H1 (cell line): Measurements from ENCODE around the gene DCAF6. TPM values are rescaled to one million over a fixed set of nuclear protein-coding genes. Genes with fewer than 3 reads are reported as not detected.

ENCODE experiments used
- CTCF ChIA-PET: fragments of 300-600 bp; sonication (Branson Sonifier 250); formaldehyde crosslinking; loops from one replicate; lab custom pipeline; 2021; ENCODE audit not compliant: partially characterized antibody; lab: Charles Lee
- POLR2A ChIA-PET: fragments of 300-600 bp; sonication (Branson Sonifier 250); formaldehyde crosslinking; loops from one replicate; lab custom pipeline; 2021; ENCODE audit warnings: inconsistent platforms; ENCODE audit not compliant: partially characterized antibody; lab: Charles Lee
- DNase-seq, 2 experiments: peaks; one replicate each; pipeline versions ENCODE4 v3.0.0 to v3.0.0-alpha.2; 2010 to 2022; ENCODE audit warnings: low spot score in 2 of 2, low read depth in 1 of 2, mixed read lengths in 1 of 2
- FAIRE-seq: peaks from 2 replicates; lab custom pipeline; 2011; peaks lifted over from hg19 to GRCh38; lab: Jason Lieb, UNC
- H2AFZ ChIP-seq: 2 replicates; pipeline ENCODE4 v1.8.1; 2012; ENCODE audit warnings: low read length, inconsistent platforms
- H2AK5ac ChIP-seq: 2 replicates; pipeline ENCODE4 v1.6.1; 2013; ENCODE audit warnings: low read depth, low read length
- H2BK120ac ChIP-seq: replicated peaks from 2 replicates; pipeline ENCODE3; 2013; ENCODE audit warnings: low read depth, low read length, inconsistent platforms
- H2BK12ac ChIP-seq: 2 replicates; pipeline ENCODE4 v1.6.1; 2013; ENCODE audit warnings: low read depth, low read length
- H2BK15ac ChIP-seq: 2 replicates; pipeline ENCODE4 v1.6.1; 2013; ENCODE audit warnings: low read length
- H2BK20ac ChIP-seq: 2 replicates; pipeline ENCODE4 v1.6.1; 2013; ENCODE audit warnings: low read length
- H2BK5ac ChIP-seq: 2 replicates; pipeline ENCODE4 v1.6.1; 2013; ENCODE audit warnings: low read depth, low read length
- H3K14ac ChIP-seq: 2 replicates; pipeline ENCODE4 v1.6.1; 2013; ENCODE audit warnings: inconsistent platforms; ENCODE audit not compliant: insufficient read length
- H3K18ac ChIP-seq: 2 replicates; pipeline ENCODE4 v1.6.1; 2013; ENCODE audit warnings: low read length; ENCODE audit errors: extremely low read depth
- H3K23ac ChIP-seq: 2 replicates; pipeline ENCODE4 v1.6.1; 2013; ENCODE audit warnings: inconsistent platforms; ENCODE audit not compliant: insufficient read length
- H3K23me2 ChIP-seq: 2 replicates; pipeline ENCODE4 v1.6.1; 2013; ENCODE audit warnings: low read depth, low read length
- H3K27ac ChIP-seq: 2 replicates; pipeline ENCODE4 v1.6.1; 2011; ENCODE audit warnings: low read depth, low read length, inconsistent platforms
- H3K27me3 ChIP-seq, 4 experiments: replicated peaks in 1 of 4; 1 replicate in 1 of 4; 2 replicates in 3 of 4; pipeline versions ENCODE4 v1.6.1 to v1.8.1; 2011 to 2013; ENCODE audit warnings: low read length in 3 of 4, mild to moderate bottlenecking in 3 of 4, inconsistent platforms in 2 of 4, mixed read lengths in 2 of 4, moderate library complexity in 1 of 4; ENCODE audit not compliant: control insufficient read depth in 3 of 4, insufficient read depth in 3 of 4; ENCODE audit errors: extremely low read depth in 1 of 4
- H3K36me3 ChIP-seq, 4 experiments: 2 replicates each; pipeline versions ENCODE4 v1.6.1 to v1.8.1; 2011 to 2013; ENCODE audit warnings: mild to moderate bottlenecking in 4 of 4, low read length in 3 of 4, moderate library complexity in 2 of 4, control low read depth in 1 of 4, inconsistent platforms in 1 of 4; ENCODE audit not compliant: insufficient read depth in 4 of 4, control insufficient read depth in 2 of 4
- H3K4ac ChIP-seq: replicated peaks from 2 replicates; pipeline ENCODE3; 2013; ENCODE audit warnings: low read length, low read depth, mixed read lengths, inconsistent platforms; ENCODE audit not compliant: insufficient read length
- H3K4me1 ChIP-seq, 4 experiments: replicated peaks in 1 of 4; 1 replicate in 1 of 4; 2 replicates in 3 of 4; pipeline versions ENCODE4 v1.6.1 to v1.8.1; 2011 to 2013; ENCODE audit warnings: low read length in 3 of 4, inconsistent platforms in 2 of 4, mixed read lengths in 1 of 4; ENCODE audit not compliant: insufficient read depth in 4 of 4, control insufficient read depth in 3 of 4
- H3K4me2 ChIP-seq, 2 experiments: 2 replicates each; pipeline versions ENCODE4 v1.6.1 to v1.8.1; 2011 to 2013; ENCODE audit warnings: low read depth in 2 of 2, low read length in 2 of 2, control low read depth in 1 of 2, inconsistent platforms in 1 of 2, mild to moderate bottlenecking in 1 of 2; ENCODE audit not compliant: insufficient read depth in 1 of 2
- H3K4me3 ChIP-seq, 4 experiments: fragments of 200-600, 300-600 bp in 1 of 4; sonication (generic), shearing (Covaris generic), sonication (Bioruptor Twin) in 1 of 4; 2 replicates each; pipeline versions ENCODE4 v1.5.1 to v1.8.1; 2011 to 2016; ENCODE audit warnings: low read length in 4 of 4, low read depth in 3 of 4, control low read depth in 2 of 4, inconsistent platforms in 2 of 4, mild to moderate bottlenecking in 2 of 4, mixed read lengths in 1 of 4, moderate library complexity in 1 of 4; ENCODE audit not compliant: insufficient read depth in 2 of 4; ENCODE audit errors: extremely low read depth in 1 of 4
- H3K56ac ChIP-seq: replicated peaks from 2 replicates; pipeline ENCODE3; 2013; ENCODE audit warnings: low read depth, mild to moderate bottlenecking, mixed read lengths, low read length, inconsistent platforms; ENCODE audit not compliant: insufficient read length
- H3K79me1 ChIP-seq: 2 replicates; pipeline ENCODE4 v1.6.1; 2013; ENCODE audit warnings: low read depth, low read length, control low read depth
- H3K79me2 ChIP-seq, 2 experiments: 2 replicates each; pipeline versions ENCODE4 v1.6.1 to v1.8.1; 2012 to 2013; ENCODE audit warnings: low read length in 2 of 2, mild to moderate bottlenecking in 2 of 2, inconsistent platforms in 1 of 2; ENCODE audit not compliant: insufficient read depth in 2 of 2, control insufficient read depth in 1 of 2
- H3K9ac ChIP-seq, 4 experiments: replicated peaks in 1 of 4; 1 replicate in 1 of 4; 2 replicates in 3 of 4; pipeline versions ENCODE4 v1.6.1 to v1.8.1; 2011 to 2013; ENCODE audit warnings: low read depth in 3 of 4, low read length in 3 of 4, control low read depth in 2 of 4, mild to moderate bottlenecking in 2 of 4, moderate library complexity in 2 of 4, inconsistent platforms in 1 of 4; ENCODE audit errors: extremely low read depth in 1 of 4
- H3K9me3 ChIP-seq, 2 experiments: 2 replicates each; pipeline versions ENCODE4 v1.6.1 to v1.8.1; 2012 to 2013; ENCODE audit warnings: mild to moderate bottlenecking in 2 of 2, moderate library complexity in 2 of 2, control low read depth in 1 of 2, inconsistent platforms in 1 of 2, low read depth in 1 of 2, low read length in 1 of 2, mixed read lengths in 1 of 2; ENCODE audit not compliant: insufficient read depth in 2 of 2
- H4K20me1 ChIP-seq, 2 experiments: replicated peaks in 1 of 2; 2 replicates each; pipeline versions ENCODE3 to v1.8.1; 2011 to 2013; ENCODE audit warnings: inconsistent platforms in 2 of 2, low read length in 2 of 2, mild to moderate bottlenecking in 1 of 2; ENCODE audit not compliant: insufficient read depth in 2 of 2, control insufficient read depth in 1 of 2
- H4K5ac ChIP-seq: 2 replicates; pipeline ENCODE4 v1.6.1; 2013; ENCODE audit warnings: low read length, low read depth, mixed read lengths, inconsistent platforms; ENCODE audit not compliant: insufficient read length
- H4K8ac ChIP-seq: 2 replicates; pipeline ENCODE4 v1.8.0; 2013; ENCODE audit warnings: mild to moderate bottlenecking, moderate library complexity, low read length, inconsistent platforms; ENCODE audit not compliant: insufficient read depth; ENCODE audit errors: extremely low read depth
- H4K91ac ChIP-seq: replicated peaks from 2 replicates; pipeline ENCODE3; 2013; ENCODE audit warnings: low read length, mixed read lengths, inconsistent platforms; ENCODE audit not compliant: insufficient read length
- CHD1 ChIP-seq: IDR thresholded peaks from 2 replicates; pipeline ENCODE4 v1.6.1; 2012; ENCODE audit warnings: low read depth, low read length, improper control_type of control experiment
- CTBP2 ChIP-seq: IDR thresholded peaks from 2 replicates; pipeline ENCODE4 v1.7.0; 2011; ENCODE audit warnings: borderline replicate concordance, mild to moderate bottlenecking, moderate library complexity, mixed read lengths, low read length; ENCODE audit not compliant: insufficient read depth, insufficient read length
- FOSL1 ChIP-seq: IDR thresholded peaks from 2 replicates; pipeline ENCODE4 v1.6.1; 2011; ENCODE audit warnings: mild to moderate bottlenecking, low read depth, low read length, moderate library complexity; ENCODE audit not compliant: insufficient read depth
- MAFK ChIP-seq: IDR thresholded peaks from 2 replicates; pipeline ENCODE4 v1.6.1; 2012; ENCODE audit warnings: low read depth, mild to moderate bottlenecking, improper control_type of control experiment, low read length
- POLR2AphosphoS5 ChIP-seq: IDR thresholded peaks from 2 replicates; pipeline ENCODE4 v1.6.1; 2011; ENCODE audit warnings: low read depth, low read length
- POU5F1 ChIP-seq: IDR thresholded peaks from 2 replicates; pipeline ENCODE4 v1.6.1; 2011; ENCODE audit warnings: low read depth, mild to moderate bottlenecking, low read length, moderate library complexity
- RNF2 ChIP-seq: fragments of 200-900, 300-1000 bp; sonication (generic); IDR thresholded peaks from 2 replicates; pipeline ENCODE4 v1.7.1; 2016; ENCODE audit warnings: borderline replicate concordance, low read depth, mild to moderate bottlenecking, antibody characterized with exemption, low read length; ENCODE audit not compliant: poor library complexity, severe bottlenecking; ENCODE audit errors: missing control alignments
- SIN3A ChIP-seq, 2 experiments: IDR thresholded peaks in 1 of 2; conservative IDR thresholded peaks in 1 of 2; 2 replicates each; pipeline ENCODE4 v1.6.1; 2011 to 2012; ENCODE audit warnings: low read length in 2 of 2, improper control_type of control experiment in 1 of 2, low read depth in 1 of 2, mild to moderate bottlenecking in 1 of 2
- SIRT6 ChIP-seq: IDR thresholded peaks from one replicate; pipeline ENCODE4 v1.7.1; 2012; ENCODE audit warnings: low read length, inconsistent platforms
- WGBS, 2 experiments: shearing (Covaris generic) in 1 of 2; methylation state at CpG; one replicate each; pipeline versions ENCODE4 v1.1.6 to v1.1.7; 2013 to 2015; ENCODE audit warnings: low lambda C conversion rate in 2 of 2, mixed read lengths in 2 of 2, inconsistent platforms in 1 of 2, low coverage in 1 of 2, missing lambda C conversion rate in 1 of 2; ENCODE audit not compliant: insufficient replicate concordance in 2 of 2, insufficient coverage in 1 of 2, insufficient read length in 1 of 2; ENCODE audit errors: extremely low coverage in 1 of 2, missing lambda C conversion rate in 1 of 2; 5-methylcytosine and 5-hydroxymethylcytosine counted together
- polyA plus RNA-seq, 7 experiments: library from polyadenylated mRNA; depleted of rRNA in 3 of 7; stranded (reverse) in 5 of 7; unstranded in 2 of 7; fragments of >200 nt in 5 of 7; fragments of 200-250 nt in 2 of 7; gene quantifications; 1 replicate in 5 of 7; 2 replicates in 1 of 7; 4 replicates in 1 of 7; pipeline versions ENCODE4 v1.2.1 to v1.2.3, GENCODE V29; 2011 to 2013; ENCODE audit warnings: missing spikeins in 2 of 7, mixed read lengths in 2 of 7
- total RNA-seq: library from RNA; stranded (reverse); fragmentation: NEBNext Ultra II Directional; extraction: Animal tissue kit (Norgen Biotek cat#: 25700); gene quantifications from 2 replicates; pipeline ENCODE4 v1.2.1, GENCODE V29; 2021
- TF ChIP-seq, protein P1 (sequence below): IDR thresholded peaks from 2 replicates; pipeline ENCODE4 v1.6.1; 2011; ENCODE audit warnings: low read depth, mild to moderate bottlenecking, low read length; ENCODE audit not compliant: insufficient read depth
- TF ChIP-seq, protein P2 (sequence below): IDR thresholded peaks from 2 replicates; pipeline ENCODE4 v1.6.1; 2011; ENCODE audit warnings: low read length, improper control_type of control experiment
- TF ChIP-seq, protein P3 (sequence below): IDR thresholded peaks from 2 replicates; pipeline ENCODE4 v1.6.1; 2012; ENCODE audit warnings: inconsistent platforms

DCAF6 gene
- total and polyA plus RNA-seq, 2 of the 8 experiments (the other 6 are each of a cell fraction or from before 2014, with no cell fraction given), result 12.3 to 17.4 TPM

GRCh38 chr1:167900907-167901306, 35.6 kb upstream of the DCAF6 start:
- no peak overlapping the region for H2AFZ ChIP-seq
- H3K36me3 ChIP-seq, result no peaks in the 10 kb centered on the region
- ChIA-PET POLR2A (no interaction called here), CTCF (interaction anchor here (1.0 kb wide), 1 partner anchor 9 kb away, joined by 3 read pairs; no protein-coding TSS in a partner anchor)
- no peak overlapping the region for H3K4me3 ChIP-seq
- H2BK12ac ChIP-seq, result no peak overlapping the region
- no peaks in the 10 kb centered on the region for H3K23me2 ChIP-seq
- no peak overlapping the region for H3K9ac ChIP-seq
- WGBS, 2 experiments, result 89% methylated on average over 4 of the region's 4 CpGs; no CpG with 5 or more reads in 1 of the 2 experiments
- no peak overlapping the region for H4K91ac ChIP-seq
- H2AK5ac ChIP-seq, result no peak overlapping the region
- H3K23ac ChIP-seq, result no peak overlapping the region
- H3K14ac ChIP-seq, result no peak overlapping the region
- DNase-seq (no peak), FAIRE-seq (no peak)
- no peak overlapping the region for H3K4ac ChIP-seq
- H3K4me2 ChIP-seq, result no peak overlapping the region
- H2BK20ac ChIP-seq, result no peak overlapping the region
- no peaks in the 10 kb centered on the region for H4K20me1 ChIP-seq
- H2BK120ac ChIP-seq, result no peak overlapping the region
- H3K56ac ChIP-seq, result no peak overlapping the region
- H2BK15ac ChIP-seq, result no peak overlapping the region
- H3K27ac ChIP-seq, result no peak overlapping the region
- no peaks in the 10 kb centered on the region for H3K79me1 ChIP-seq
- H3K79me2 ChIP-seq, result no peaks in the 10 kb centered on the region
- H3K4me1 ChIP-seq, result peaks cover 0 to 6% (median 3%) of the 10 kb centered on the region in 4 experiments; a peak in 4 of 7 replicates
- no peak overlapping the region for H3K18ac ChIP-seq
- H3K27me3 ChIP-seq, result no peaks in the 10 kb centered on the region
- no peak overlapping the region for H4K5ac ChIP-seq
- no peak overlapping the region for H2BK5ac ChIP-seq
- H4K8ac ChIP-seq, result no peak overlapping the region
- H3K9me3 ChIP-seq, result no peaks in the 10 kb centered on the region; a peak in 1 of 4 replicates
- TF ChIP-seq SIRT6 (no peak), MAFK (no peak), SIN3A (conservative IDR thresholded peaks at IDR 0.05 in 1 of 2, IDR thresholded peaks at IDR 0.05 in 1 of 2; ENCODE audit: low read depth in 1 of 2, low read length in 2 of 2) (no peak), CHD1 (no peak), POLR2AphosphoS5 (no peak), POU5F1 (no peak), RNF2 (no peak), FOSL1 (no peak), CTBP2 (no peak)
- TF ChIP-seq, protein P1, sequence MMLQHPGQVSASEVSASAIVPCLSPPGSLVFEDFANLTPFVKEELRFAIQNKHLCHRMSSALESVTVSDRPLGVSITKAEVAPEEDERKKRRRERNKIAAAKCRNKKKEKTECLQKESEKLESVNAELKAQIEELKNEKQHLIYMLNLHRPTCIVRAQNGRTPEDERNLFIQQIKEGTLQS, result no peak
- TF ChIP-seq, protein P2, sequence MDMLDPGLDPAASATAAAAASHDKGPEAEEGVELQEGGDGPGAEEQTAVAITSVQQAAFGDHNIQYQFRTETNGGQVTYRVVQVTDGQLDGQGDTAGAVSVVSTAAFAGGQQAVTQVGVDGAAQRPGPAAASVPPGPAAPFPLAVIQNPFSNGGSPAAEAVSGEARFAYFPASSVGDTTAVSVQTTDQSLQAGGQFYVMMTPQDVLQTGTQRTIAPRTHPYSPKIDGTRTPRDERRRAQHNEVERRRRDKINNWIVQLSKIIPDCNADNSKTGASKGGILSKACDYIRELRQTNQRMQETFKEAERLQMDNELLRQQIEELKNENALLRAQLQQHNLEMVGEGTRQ, result no peak
- TF ChIP-seq, protein P3, sequence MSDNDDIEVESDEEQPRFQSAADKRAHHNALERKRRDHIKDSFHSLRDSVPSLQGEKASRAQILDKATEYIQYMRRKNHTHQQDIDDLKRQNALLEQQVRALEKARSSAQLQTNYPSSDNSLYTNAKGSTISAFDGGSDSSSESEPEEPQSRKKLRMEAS, result no peak
